ENCODE results near the gene KRT85. TPM values are rescaled to one million over a fixed set of nuclear protein-coding genes. Genes with fewer than 3 reads are reported as not detected.

Gene KRT85
- total and polyA plus RNA-seq, 2 donors (not counting 1 experiment from before 2014, with no cell fraction given): not detected

- no peaks in the 10 kb centered on the region for H3K36me3 ChIP-seq (replicated peaks in 1 of 2; ENCODE audit: control extremely low read depth in 1 of 2, control insufficient read depth in 1 of 2, extremely low read depth in 1 of 2, insufficient read depth in 2 of 2, low read length in 1 of 2)
- ChIA-PET CTCF (interaction anchor here (1.5 kb wide), 1 partner anchor 10 kb away, joined by 3 read pairs; no protein-coding TSS in a partner anchor), POLR2A (no interaction called here)
- no peak overlapping the region for H3K4me3 ChIP-seq (ENCODE audit: control extremely low read depth in 1 of 5, extremely low read depth in 1 of 5, insufficient read depth in 1 of 5, low read depth in 2 of 5, low read length in 4 of 5)
- Mint-ChIP-seq H3K4me3 (no peak overlapping the region), H3K27me3 (peaks cover 10% of the 10 kb centered on the region), H3K27ac (no peak overlapping the region), H3K4me1 (no peaks in the 10 kb centered on the region), H3K9me3 (ENCODE audit: insufficient read depth) (no peaks in the 10 kb centered on the region)
- H3K4me1 ChIP-seq (ENCODE audit: control insufficient read depth in 2 of 2, insufficient read depth in 2 of 2, low read length in 2 of 2): no peaks in the 10 kb centered on the region
- H3K9ac ChIP-seq (ENCODE audit: low read length): no peak overlapping the region
- H2AFZ ChIP-seq (ENCODE audit: insufficient read depth, low read depth, low read length, poor library complexity, severe bottlenecking): no peak overlapping the region
- WGBS (ENCODE audit: insufficient coverage): 79% methylated on average over 6 of the region's 11 CpGs
- no peak for TF ChIP-seq EZH2 (IDR thresholded peaks at IDR 0.05; ENCODE audit: borderline replicate concordance, insufficient read depth, low read depth, low read length, poor library complexity, severe bottlenecking)
- TF ChIP-seq, protein P1, sequence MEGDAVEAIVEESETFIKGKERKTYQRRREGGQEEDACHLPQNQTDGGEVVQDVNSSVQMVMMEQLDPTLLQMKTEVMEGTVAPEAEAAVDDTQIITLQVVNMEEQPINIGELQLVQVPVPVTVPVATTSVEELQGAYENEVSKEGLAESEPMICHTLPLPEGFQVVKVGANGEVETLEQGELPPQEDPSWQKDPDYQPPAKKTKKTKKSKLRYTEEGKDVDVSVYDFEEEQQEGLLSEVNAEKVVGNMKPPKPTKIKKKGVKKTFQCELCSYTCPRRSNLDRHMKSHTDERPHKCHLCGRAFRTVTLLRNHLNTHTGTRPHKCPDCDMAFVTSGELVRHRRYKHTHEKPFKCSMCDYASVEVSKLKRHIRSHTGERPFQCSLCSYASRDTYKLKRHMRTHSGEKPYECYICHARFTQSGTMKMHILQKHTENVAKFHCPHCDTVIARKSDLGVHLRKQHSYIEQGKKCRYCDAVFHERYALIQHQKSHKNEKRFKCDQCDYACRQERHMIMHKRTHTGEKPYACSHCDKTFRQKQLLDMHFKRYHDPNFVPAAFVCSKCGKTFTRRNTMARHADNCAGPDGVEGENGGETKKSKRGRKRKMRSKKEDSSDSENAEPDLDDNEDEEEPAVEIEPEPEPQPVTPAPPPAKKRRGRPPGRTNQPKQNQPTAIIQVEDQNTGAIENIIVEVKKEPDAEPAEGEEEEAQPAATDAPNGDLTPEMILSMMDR (IDR thresholded peaks at IDR 0.05): no peak
- no peak overlapping the region for H3K4me2 ChIP-seq (replicated peaks; ENCODE audit: low read depth, low read length, poor library complexity, severe bottlenecking)
- H3K9me3 ChIP-seq (ENCODE audit: control extremely low read depth in 1 of 3, control insufficient read depth in 2 of 3, insufficient read depth in 1 of 3, low read length in 2 of 3): no peaks in the 10 kb centered on the region
- peaks cover 0 to 4% (median 0%) of the 10 kb centered on the region in 4 experiments for H3K27me3 ChIP-seq (replicated peaks in 1 of 4; ENCODE audit: control extremely low read depth in 1 of 4, control insufficient read depth in 3 of 4, insufficient read depth in 4 of 4, low read length in 3 of 4)
- no peak overlapping the region for H3K27ac ChIP-seq (ENCODE audit: low read length in 2 of 2)
- ATAC-seq (ENCODE audit: low read depth): no peak
- no peaks in the 10 kb centered on the region for H4K20me1 ChIP-seq (ENCODE audit: control insufficient read depth, insufficient read depth, low read length, poor library complexity, severe bottlenecking)
- no peaks in the 10 kb centered on the region for H3K79me2 ChIP-seq (ENCODE audit: control insufficient read depth, insufficient read depth, low read length)
- intact Hi-C loops (cut with micrococcal nuclease): no loop called here
- DNase-seq: no peak
These were observed 23.7 kb upstream of the KRT85 start for GRCh38 chr12:52390739-52391617.

Data from B cell (primary cell).